CD4-positive, alpha-beta T cell treated with Interleukin-15 for 1 hour (primary cell): Measurements from ENCODE around the gene TFEB.
A peak's percentile ranks its signal among the peaks of the same experiment; 100 is the strongest.

Source experiments
- DNase-seq: peaks from one replicate; pipeline ENCODE4 v3.0.0-alpha.2; 2020

Gene TFEB

DNA sequence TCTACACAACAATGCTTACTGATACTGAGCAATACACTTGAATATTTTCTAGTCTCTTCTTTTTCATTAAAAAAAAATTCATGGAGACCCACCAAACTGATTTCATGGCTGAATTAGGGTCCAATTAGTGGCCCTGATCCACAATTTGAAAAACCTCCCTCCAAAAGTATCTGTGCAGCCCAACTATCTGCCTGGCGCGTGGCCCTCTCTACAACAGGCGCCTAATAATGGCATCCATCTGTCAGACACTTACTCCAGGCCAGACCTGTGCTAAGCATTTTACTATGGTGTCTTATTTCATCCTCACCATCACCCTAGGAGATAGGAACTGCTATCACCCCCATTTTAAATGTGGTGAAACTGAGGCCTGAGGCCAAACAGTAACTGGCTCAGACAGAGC lies 14.0 kb downstream of the TFEB start:
- no peak for DNase-seq

DNA sequence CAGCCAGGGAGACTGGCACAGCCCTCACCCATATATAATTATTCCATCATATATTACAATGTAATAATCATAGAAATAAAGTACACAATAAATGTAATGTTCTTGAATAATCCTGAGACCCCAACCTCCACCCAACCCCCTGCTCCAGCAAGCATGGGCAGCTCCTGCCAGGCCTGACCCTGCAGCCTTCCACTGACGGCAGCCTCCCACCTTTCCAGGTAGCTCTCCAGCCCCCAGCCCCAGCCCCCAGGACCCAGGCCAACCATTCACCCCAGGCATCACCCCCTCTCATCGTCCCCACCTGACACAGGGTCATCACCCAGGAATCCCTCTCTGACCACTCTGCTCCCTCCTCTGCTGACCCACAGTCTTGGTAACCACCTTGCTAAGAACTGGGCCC lies 14.6 kb downstream of the TFEB start:
- no peak for DNase-seq

DNA sequence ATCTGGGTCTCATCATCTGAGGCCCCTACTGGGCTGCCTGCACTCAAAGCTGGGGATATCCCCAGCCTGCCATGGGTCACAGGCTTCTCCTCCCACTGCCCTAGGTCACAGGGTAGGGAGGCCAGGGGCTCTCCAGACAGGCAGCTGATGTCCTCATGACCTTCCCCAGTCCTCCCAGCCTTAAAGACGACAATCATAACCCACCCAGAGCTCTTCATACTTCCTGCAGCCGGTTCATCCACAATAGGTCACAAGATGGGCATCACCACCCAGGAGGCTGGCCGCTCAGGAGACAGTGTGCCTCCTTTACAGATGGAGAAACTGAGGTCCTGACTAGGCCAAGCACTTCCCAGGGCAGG lies 15.2 kb downstream of the TFEB start:
- DNase-seq: no peak

GRCh38 chr6:41719436-41720261 lies 15.8 kb downstream of the TFEB start:
- no peak for DNase-seq

- DNase-seq: no peak
Observed at GRCh38 chr6:41718828-41719227, 16.6 kb downstream of the TFEB start.

DNA sequence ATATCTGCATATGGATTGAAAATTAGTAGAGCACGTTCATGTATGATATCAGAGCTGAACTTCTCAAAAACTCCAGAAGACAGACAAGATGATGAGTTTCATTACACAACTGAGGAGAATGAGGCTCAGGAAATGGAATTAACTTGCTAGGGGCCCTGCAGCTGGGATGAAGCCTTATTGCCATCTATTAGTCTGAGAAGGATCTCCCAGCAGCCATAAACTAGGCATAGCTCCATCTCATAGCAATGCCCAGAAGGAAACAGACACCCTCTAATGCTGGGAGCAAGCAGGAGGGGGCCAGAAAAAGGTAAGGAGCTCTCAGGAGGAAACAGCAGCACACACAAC lies 18.0 kb downstream of the TFEB start:
- DNase-seq: no peak

DNA sequence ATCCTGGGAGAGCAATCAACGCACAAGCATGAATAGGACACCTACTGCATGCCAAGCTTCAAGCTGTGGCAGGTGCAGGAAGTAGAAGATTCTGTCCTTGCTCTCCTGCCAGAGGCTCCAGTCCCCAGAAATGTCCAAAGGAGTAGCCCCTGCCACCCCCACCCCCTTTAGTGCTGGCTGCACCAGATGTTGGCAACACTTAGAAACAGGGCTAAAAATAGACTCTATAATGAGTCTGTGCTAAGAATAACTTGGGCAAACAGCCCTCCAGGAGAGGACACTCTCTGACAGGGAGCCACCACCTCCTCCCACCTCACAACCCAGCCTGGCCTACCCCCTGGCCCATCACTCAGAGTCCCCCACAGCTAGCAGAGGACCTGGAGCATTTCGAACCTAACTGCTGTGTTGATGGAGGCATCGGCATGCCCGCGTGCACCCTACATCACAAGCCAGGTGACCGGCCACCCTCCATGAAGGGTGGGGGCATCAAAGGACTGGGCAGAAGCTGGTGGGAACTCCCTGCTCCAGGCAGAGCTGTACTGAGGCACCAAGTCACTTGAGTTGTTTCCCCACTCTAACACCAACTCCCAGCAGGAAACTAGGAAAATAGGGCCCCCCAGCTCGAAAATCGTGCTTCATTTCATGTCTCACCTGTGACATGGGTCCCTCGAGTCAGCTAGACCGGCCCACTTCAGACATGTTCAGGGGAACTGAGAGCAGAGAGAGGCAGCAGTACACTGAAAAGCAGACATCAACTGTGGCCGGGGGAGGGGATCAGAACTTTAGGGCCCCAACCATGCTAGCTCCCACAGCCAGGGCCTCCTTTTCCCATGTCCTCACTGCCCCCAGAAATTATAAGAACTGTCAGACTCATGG lies 18.7 kb downstream of the TFEB start:
- no peak for DNase-seq

DNA sequence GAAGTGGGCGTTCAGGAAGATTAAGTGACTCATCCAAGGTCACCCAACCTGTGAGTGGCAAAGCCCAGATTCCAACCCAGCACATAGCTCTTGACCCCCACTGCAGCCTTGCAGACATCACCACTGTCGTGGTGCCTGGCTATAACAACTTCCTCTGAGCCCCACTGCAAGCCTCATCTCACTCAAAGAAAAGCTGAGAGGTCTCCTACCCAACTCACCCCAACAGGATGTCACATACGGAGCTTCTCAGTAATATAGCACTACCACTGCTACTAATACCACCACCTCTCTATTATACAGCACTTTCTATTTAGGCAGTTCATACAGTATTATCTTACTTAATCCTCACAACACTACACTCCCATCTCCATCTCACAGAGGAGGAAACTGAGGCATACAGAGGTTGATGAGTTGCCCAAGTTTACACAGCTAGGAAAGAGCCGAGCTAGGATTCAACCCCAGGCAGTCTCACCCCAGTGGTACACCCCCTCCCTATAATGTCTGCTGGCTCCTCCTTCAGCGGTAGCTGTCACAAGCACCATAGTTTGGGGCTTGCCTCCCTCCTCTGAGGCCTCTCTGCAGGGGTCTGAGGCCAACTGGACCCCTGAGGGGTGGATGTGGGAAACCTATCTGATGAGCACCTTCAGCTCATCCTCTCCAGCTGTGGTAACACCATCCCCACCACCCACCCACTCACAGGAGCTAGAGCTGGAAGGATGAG lies 19.5 kb downstream of the TFEB start:
- DNase-seq: no peak

DNA sequence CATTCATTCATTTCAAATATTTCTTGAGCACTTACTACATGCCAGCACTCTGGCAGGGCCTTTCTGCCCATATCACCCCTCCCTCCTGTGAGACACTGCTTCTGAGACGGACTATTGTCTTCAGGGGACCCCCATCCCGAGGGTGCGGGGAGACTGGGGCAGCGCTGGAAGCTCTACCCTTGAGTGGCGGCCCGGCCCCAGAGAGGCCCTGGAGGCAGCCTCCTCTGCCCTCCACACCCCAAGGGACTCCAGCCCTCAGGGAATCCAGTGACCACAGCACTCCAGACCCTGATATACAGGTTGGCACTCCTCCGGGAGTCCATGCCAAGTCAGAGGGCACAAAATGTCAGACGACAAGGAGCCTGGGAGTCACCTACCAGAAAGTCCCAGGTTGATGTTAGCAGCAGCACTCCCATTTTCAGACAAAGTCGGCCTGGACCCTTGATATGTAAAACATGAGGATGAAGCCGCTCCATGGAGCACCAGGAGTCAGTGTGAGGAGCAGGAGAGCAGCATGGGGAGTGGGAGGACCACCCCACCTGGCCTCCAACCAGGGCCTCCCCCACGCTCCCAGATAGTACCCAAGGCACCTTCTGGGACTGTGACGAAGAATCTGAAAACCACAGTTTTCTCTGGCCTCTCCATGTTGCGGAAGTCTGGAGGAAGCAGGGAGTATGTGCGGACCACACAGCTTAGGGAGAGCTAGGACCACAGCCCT lies 20.7 kb downstream of the TFEB start:
- DNase-seq: no peak

DNA sequence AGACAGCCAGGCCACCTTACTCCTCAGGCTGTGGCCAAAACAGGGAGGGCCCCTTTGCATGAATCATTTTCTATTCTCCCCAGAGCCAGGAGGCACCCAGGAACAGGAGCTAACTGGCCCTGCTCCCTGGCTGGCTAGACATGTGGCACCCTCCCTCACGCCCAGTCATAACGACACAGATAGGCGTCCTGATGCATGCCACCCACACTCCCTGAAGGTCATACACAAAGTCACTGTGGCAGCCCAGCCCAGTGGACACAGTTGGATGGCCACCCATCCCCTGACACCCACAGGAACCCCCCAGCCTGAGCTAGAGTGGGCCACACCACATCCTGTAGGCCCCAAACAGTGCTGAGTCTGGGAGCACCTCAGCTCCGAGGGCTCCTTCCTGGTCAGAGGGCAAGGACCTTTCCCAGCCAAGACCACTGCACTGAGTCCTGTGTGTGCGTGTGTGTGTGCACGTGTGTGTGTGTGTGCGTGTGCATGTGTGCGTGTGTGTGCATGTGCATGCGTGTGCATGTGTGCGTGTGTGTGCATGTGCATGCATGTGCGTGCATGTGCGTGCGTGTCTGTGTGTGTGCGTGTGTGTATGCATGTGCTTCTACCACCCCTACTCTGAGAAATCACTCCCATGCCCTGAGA lies 21.6 kb downstream of the TFEB start:
- DNase-seq: no peak

DNA sequence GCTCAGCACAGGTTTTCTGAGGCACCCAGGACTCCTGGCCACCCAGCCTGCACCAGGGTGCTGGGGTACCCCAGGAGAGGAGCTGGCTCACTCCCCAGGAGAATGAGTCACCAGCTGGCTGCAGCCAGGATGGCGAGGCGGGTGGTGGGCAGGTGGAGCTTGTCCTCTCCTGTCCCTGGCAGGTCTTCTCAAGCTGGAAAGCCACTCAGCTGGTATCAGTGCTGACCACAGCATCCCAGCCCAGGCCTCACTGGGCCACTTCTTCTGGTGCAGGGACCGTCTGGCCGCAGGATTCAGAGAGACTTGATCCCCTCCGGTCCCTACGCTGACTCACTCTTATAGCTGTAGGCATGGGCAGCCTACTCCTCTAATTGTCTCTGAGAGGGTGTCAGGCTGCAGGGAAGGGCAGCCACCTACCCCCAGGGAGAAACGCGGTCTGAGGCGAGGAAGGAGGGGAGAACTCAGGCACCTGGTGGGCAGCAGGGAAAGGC lies 22.2 kb downstream of the TFEB start:
- no peak for DNase-seq

- no peak for DNase-seq
Observed at GRCh38 chr6:41712651-41713103, 22.7 kb downstream of the TFEB start.

- no peak for DNase-seq
Observed at GRCh38 chr6:41711323-41712038, 23.9 kb downstream of the TFEB start.

DNA sequence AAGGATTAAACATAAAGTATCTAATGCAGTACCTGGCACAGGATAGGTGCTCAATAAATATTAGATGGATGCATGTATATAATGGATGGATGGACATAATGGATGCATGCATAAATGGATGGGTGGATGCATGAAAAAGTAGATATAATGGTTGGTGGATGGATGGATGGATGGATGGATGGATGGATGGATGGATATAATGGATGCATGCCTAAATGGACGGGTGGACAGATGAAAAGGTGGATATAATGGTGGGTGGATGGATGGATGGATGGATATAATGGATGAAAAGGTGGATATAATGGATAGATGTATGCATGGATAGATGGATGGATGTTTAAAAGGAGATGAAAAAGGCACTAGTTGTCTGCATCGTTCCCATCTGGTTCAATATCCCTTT lies 26.0 kb downstream of the TFEB start:
- no peak for DNase-seq

DNA sequence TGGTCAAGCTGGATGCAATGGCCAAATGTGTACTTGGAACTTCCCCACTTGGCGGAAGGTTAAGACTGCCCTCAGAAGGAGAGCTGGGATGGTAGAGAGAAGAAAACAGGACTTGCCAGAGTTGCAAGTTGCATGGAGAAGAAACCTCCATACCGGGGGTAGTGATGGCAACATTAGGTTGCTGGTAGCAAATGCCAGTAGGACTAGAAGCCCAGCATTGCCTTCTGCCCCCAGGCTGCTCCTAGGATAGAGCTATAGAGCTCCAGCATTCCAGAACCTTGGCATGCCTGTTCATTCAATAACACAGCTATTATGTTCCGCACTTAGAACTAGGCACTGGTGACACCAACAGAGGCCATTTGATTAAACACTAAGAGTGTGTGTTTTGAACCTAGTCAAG lies 26.6 kb downstream of the TFEB start:
- DNase-seq: no peak

GRCh38 chr6:41707565-41708200 lies 27.7 kb downstream of the TFEB start:
- DNase-seq: peak; percentile 53

- no peak for DNase-seq
Observed at GRCh38 chr6:41706876-41707564, 28.4 kb downstream of the TFEB start.

GRCh38 chr6:41705996-41706835 lies 29.2 kb downstream of the TFEB start:
- peak; percentile 83 for DNase-seq

- DNase-seq: no peak
Observed at GRCh38 chr6:41705311-41705995, 30.0 kb downstream of the TFEB start.
